ENCODE data around the gene LYST.

DNA sequence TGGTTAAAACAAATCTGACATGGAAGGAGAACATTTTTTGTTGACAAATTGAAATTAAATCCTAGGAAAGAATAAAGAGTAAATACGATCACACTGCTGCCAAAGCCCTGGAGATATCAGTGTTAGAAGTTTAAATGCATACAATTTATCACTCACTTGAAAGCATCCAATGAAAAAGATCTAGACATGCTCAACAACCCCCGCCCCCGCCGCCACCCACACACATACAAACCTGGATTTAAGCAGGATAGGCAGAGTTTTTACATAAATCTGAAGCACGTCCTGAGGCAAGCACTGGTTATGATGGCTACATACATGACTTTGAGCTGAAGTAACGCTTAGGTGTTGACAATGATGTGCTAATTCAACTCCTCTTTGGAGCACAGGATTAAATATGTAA is 58.5 kb downstream of the LYST start:
- TF ChIP-seq, protein P1, sequence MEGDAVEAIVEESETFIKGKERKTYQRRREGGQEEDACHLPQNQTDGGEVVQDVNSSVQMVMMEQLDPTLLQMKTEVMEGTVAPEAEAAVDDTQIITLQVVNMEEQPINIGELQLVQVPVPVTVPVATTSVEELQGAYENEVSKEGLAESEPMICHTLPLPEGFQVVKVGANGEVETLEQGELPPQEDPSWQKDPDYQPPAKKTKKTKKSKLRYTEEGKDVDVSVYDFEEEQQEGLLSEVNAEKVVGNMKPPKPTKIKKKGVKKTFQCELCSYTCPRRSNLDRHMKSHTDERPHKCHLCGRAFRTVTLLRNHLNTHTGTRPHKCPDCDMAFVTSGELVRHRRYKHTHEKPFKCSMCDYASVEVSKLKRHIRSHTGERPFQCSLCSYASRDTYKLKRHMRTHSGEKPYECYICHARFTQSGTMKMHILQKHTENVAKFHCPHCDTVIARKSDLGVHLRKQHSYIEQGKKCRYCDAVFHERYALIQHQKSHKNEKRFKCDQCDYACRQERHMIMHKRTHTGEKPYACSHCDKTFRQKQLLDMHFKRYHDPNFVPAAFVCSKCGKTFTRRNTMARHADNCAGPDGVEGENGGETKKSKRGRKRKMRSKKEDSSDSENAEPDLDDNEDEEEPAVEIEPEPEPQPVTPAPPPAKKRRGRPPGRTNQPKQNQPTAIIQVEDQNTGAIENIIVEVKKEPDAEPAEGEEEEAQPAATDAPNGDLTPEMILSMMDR (conservative IDR thresholded peaks at IDR 0.05; ENCODE audit: low read depth, low read length): no peak
- TF ChIP-seq EZH2 (IDR thresholded peaks at IDR 0.05; ENCODE audit: borderline replicate concordance, low read depth, low read length, poor library complexity, severe bottlenecking): no peak
